IMR-90 (cell line): ENCODE data around the gene STRIP1. TPM values are rescaled to one million over a fixed set of nuclear protein-coding genes. Genes with fewer than 3 reads are reported as not detected.

Experiments used
- ATAC-seq: fragments of 200-7000 bp; cut with Tn5 transposase; 2 replicates; pipeline ENCODE4 v1.9.1; 2020; ENCODE audit warnings: low read depth, mild to moderate bottlenecking, moderate library complexity
- BruUV-seq: library from RNA; stranded (reverse); fragments of 400-500 nt; replicated peaks from 2 replicates; lab custom pipeline; 2021; lab: Mats Ljungman, UMichigan
- CTCF ChIA-PET: fragments of 300-600 bp; formaldehyde crosslinking; extraction: SDS; loops from one replicate; lab custom pipeline; 2021; ENCODE audit warnings: antibody characterized with exemption; lab: Yijun Ruan, JAX
- POLR2A ChIA-PET: fragments of 300-600 bp; sonication (Branson Sonifier 250); formaldehyde crosslinking; loops from one replicate; lab custom pipeline; 2022; ENCODE audit warnings: antibody characterized with exemption; ENCODE audit not compliant: unreplicated experiment; lab: Charles Lee
- DNase-seq: peaks from one replicate; pipeline ENCODE4 v3.0.0; 2013
- H2AFZ ChIP-seq: replicated peaks from 2 replicates; pipeline ENCODE3; 2013; ENCODE audit warnings: low read length, mild to moderate bottlenecking; ENCODE audit not compliant: poor library complexity
- H2AK5ac ChIP-seq: 2 replicates; pipeline ENCODE4 v1.6.1; 2013; ENCODE audit warnings: low read depth, low read length, inconsistent platforms
- H2AK9ac ChIP-seq: replicated peaks from 2 replicates; pipeline ENCODE3; 2013; ENCODE audit warnings: mild to moderate bottlenecking, low read depth, low read length, moderate library complexity; ENCODE audit not compliant: poor library complexity
- H2BK120ac ChIP-seq: 2 replicates; pipeline ENCODE4 v1.6.1; 2013; ENCODE audit warnings: low read depth, low read length, inconsistent platforms
- H2BK15ac ChIP-seq: 3 replicates; pipeline ENCODE4 v1.6.1; 2013; ENCODE audit warnings: low read depth, low read length, inconsistent platforms
- H2BK20ac ChIP-seq: 2 replicates; pipeline ENCODE4 v1.6.1; 2013; ENCODE audit warnings: low read depth, mild to moderate bottlenecking, inconsistent platforms, low read length, moderate library complexity
- H2BK5ac ChIP-seq: 2 replicates; pipeline ENCODE4 v1.6.1; 2013; ENCODE audit warnings: mild to moderate bottlenecking, low read depth, low read length, inconsistent platforms; ENCODE audit not compliant: poor library complexity, severe bottlenecking
- H3K14ac ChIP-seq: replicated peaks from 2 replicates; pipeline ENCODE4 v1.6.1; 2013; ENCODE audit warnings: low read depth, low read length, inconsistent platforms
- H3K18ac ChIP-seq: 2 replicates; pipeline ENCODE4 v1.6.1; 2013; ENCODE audit warnings: low read depth, low read length, control low read depth
- H3K23ac ChIP-seq: 2 replicates; pipeline ENCODE4 v1.6.1; 2013; ENCODE audit warnings: low read depth, low read length, inconsistent platforms
- H3K27ac ChIP-seq: 2 replicates; pipeline ENCODE4 v1.5.1; 2013; ENCODE audit warnings: mild to moderate bottlenecking, control low read depth, low read length; ENCODE audit not compliant: insufficient read depth
- H3K27me3 ChIP-seq: 2 replicates; pipeline ENCODE4 v1.6.1; 2013; ENCODE audit warnings: low read length; ENCODE audit not compliant: control insufficient read depth, insufficient read depth
- H3K36me3 ChIP-seq: 2 replicates; pipeline ENCODE4 v1.6.1; 2013; ENCODE audit warnings: low read length, mixed read lengths; ENCODE audit not compliant: control insufficient read depth, insufficient read depth
- H3K4ac ChIP-seq: 2 replicates; pipeline ENCODE4 v1.6.1; 2013; ENCODE audit warnings: low read depth, low read length, inconsistent platforms
- H3K4me1 ChIP-seq: 2 replicates; pipeline ENCODE4 v1.6.1; 2013; ENCODE audit warnings: low read length, mixed read lengths; ENCODE audit not compliant: control insufficient read depth, insufficient read depth
- H3K4me2 ChIP-seq: 2 replicates; pipeline ENCODE4 v1.6.1; 2013; ENCODE audit warnings: low read depth, mild to moderate bottlenecking, control low read depth, low read length, moderate library complexity
- H3K4me3 ChIP-seq: 2 replicates; pipeline ENCODE4 v1.5.1; 2013; ENCODE audit warnings: low read depth, mild to moderate bottlenecking, control low read depth, low read length, moderate library complexity; ENCODE audit not compliant: insufficient read depth
- H3K56ac ChIP-seq: 2 replicates; pipeline ENCODE4 v1.6.1; 2013; ENCODE audit warnings: low read length, inconsistent platforms; ENCODE audit not compliant: insufficient read depth; ENCODE audit errors: extremely low read depth
- H3K79me1 ChIP-seq, 2 experiments: 2 replicates each; pipeline ENCODE4 v1.6.1; 2013; ENCODE audit warnings: low read length in 2 of 2, inconsistent platforms in 1 of 2, low read depth in 1 of 2
- H3K9ac ChIP-seq: 2 replicates; pipeline ENCODE4 v1.6.1; 2013; ENCODE audit warnings: low read depth, low read length, control low read depth
- H3K9me1 ChIP-seq: 2 replicates; pipeline ENCODE4 v1.6.1; 2013; ENCODE audit warnings: low read length, inconsistent platforms; ENCODE audit not compliant: insufficient read depth
- H3K9me3 ChIP-seq: 2 replicates; pipeline ENCODE4 v1.6.1; 2013; ENCODE audit warnings: low read length; ENCODE audit not compliant: control insufficient read depth, insufficient read depth
- H4K20me1 ChIP-seq: 2 replicates; pipeline ENCODE4 v1.6.1; 2013; ENCODE audit warnings: low read length, inconsistent platforms; ENCODE audit not compliant: insufficient read depth
- H4K5ac ChIP-seq: 2 replicates; pipeline ENCODE4 v1.6.1; 2013; ENCODE audit warnings: mild to moderate bottlenecking, low read depth, low read length, control low read depth
- H4K8ac ChIP-seq, 2 experiments: 2 replicates each; pipeline ENCODE4 v1.6.1; 2013; ENCODE audit warnings: low read depth in 2 of 2, low read length in 2 of 2, control low read depth in 1 of 2, inconsistent platforms in 1 of 2
- H4K91ac ChIP-seq: 2 replicates; pipeline ENCODE4 v1.6.1; 2013; ENCODE audit warnings: low read depth, low read length, inconsistent platforms; ENCODE audit not compliant: insufficient read depth
- CEBPB ChIP-seq: IDR thresholded peaks from 2 replicates; pipeline ENCODE4 v1.6.1; 2012; ENCODE audit warnings: low read depth, low read length, improper control_type of control experiment
- MXI1 ChIP-seq: IDR thresholded peaks from 2 replicates; pipeline ENCODE4 v1.6.1; 2012; ENCODE audit warnings: low read depth, mild to moderate bottlenecking, low read length, moderate library complexity, borderline replicate concordance
- WGBS, 2 experiments: methylation state at CpG; one replicate each; pipeline versions ENCODE4 v1.1.5 to v1.1.7; 2013; ENCODE audit warnings: missing lambda C conversion rate in 2 of 2; ENCODE audit not compliant: insufficient read length in 1 of 2; ENCODE audit errors: extremely low coverage in 2 of 2; 5-methylcytosine and 5-hydroxymethylcytosine counted together
- dilution Hi-C: fragments of 300-500 bp; cut with HindIII; formaldehyde crosslinking; loops from one replicate; pipeline ENCODE4 v1.14.3; 2018; ENCODE audit warnings: low sequenced_read_pairs; ENCODE audit not compliant: unreplicated experiment
- in situ Hi-C: fragments of 300-500 bp; cut with MboI; formaldehyde crosslinking; loops from 3 replicates; pipeline ENCODE4 v1.14.3; 2019; ENCODE audit warnings: low sequenced_read_pairs, inconsistent platforms, mixed read lengths
- intact Hi-C: fragments of 100-400 bp; cut with micrococcal nuclease; formaldehyde crosslinking; loops from 2 replicates; pipeline ENCODE4 v1.10.0; 2022
- polyA plus RNA-seq, 3 experiments: library from polyadenylated mRNA; depleted of rRNA; stranded (reverse); fragments of >200 nt; gene quantifications; 2 replicates each; pipeline ENCODE4 v1.2.3, GENCODE V29; 2012; ENCODE audit warnings: low replicate concordance in 1 of 3
- total RNA-seq: library from RNA; depleted of rRNA; stranded (reverse); fragments of >200 nt; gene quantifications from 2 replicates; pipeline ENCODE4 v1.2.3, GENCODE V29; 2012

Gene STRIP1
- total and polyA plus RNA-seq, 2 of the 4 experiments (the other 2 are of a cell fraction): 30.4 to 33.5 TPM

DNA sequence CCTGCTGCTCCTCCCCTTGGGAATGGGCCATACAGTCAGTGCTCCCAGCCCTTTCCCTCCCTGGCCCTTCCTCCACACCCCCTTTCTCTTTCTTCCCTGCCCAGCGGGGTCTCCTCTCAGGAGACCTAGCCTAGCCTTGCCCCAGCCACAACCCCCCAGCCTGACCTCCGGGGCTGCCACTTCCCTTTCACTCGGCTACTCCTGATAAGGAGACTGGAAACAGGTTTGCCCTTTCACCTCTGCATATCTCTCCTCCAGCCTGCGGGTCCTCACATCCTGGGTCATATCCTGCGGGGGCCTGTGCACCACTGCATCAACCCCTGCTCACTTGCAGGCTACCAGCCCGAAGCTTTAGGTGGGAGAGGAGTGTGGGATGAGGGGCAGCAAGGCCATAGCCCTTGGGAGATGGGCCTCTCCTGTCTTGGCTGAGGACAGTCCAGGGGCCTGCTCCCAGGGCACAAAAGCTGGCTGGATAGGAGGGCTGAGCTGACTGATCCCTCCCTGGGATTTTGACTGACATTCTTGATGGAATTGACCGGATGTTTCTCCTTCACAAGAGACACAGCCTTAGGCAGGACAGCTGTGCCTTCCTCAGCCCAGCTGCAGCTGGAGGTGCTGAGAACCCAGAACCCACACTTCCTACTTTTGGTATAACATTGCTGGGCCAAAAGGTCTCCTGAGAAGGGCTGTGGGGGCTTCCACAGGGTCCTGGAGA is 55.3 kb downstream of the STRIP1 start:
- Histone ChIP-seq H4K20me1 (no peaks in the 10 kb centered on the region), H4K91ac (no peak overlapping the region), H3K36me3 (no peaks in the 10 kb centered on the region), H2BK5ac (no peak overlapping the region), H3K9me3 (peaks cover 5% of the 10 kb centered on the region), H2BK120ac (no peak overlapping the region), H3K27me3 (peaks cover 70% of the 10 kb centered on the region), H2AK5ac (no peak overlapping the region), H3K9me1 (no peaks in the 10 kb centered on the region), H3K18ac (no peak overlapping the region), H3K9ac (no peak overlapping the region), H3K56ac (no peak overlapping the region), H3K4ac (no peak overlapping the region), H3K79me1 (no peaks in the 10 kb centered on the region), H3K14ac (no peak overlapping the region), H2BK15ac (no peak overlapping the region), H3K23ac (no peak overlapping the region), H4K8ac (no peak overlapping the region), H2BK20ac (no peak overlapping the region), H3K4me2 (no peak overlapping the region), H2AFZ (no peak overlapping the region), H3K4me1 (no peaks in the 10 kb centered on the region; the same call in 1 of the 2 replicates), H2AK9ac (no peak overlapping the region), H4K5ac (no peak overlapping the region), H3K4me3 (no peak overlapping the region), H3K27ac (no peak overlapping the region)
- no TSS peak for BruUV-seq
- TF ChIP-seq MXI1 (no peak), CEBPB (no peak)
- CTCF ChIA-PET: no interaction called here
- intact Hi-C loops: loop anchor here (1.0 to 5.0 kb wide), 2 partner anchors 48 to 408 kb away; no protein-coding TSS in a partner anchor
- dilution Hi-C loops: no loop called here
- 24% methylated on average over 3 of the region's 7 CpGs; no CpG with 5 or more reads in 1 of the 2 experiments for WGBS, 2 experiments
- in situ Hi-C loops: no loop called here
- DNase-seq (no peak), ATAC-seq (no peak)
- POLR2A ChIA-PET: no interaction called here
